Thymus (tissue), 11 donors: Measurements from ENCODE around the gene ZNHIT2. TPM values are rescaled to one million over a fixed set of nuclear protein-coding genes. Genes with fewer than 3 reads are reported as not detected.

Experiments
- DNase-seq, 9 donors: peaks; one replicate each; pipeline ENCODE4 v3.0.0-alpha.2; 2013; ENCODE audit warnings: low spot score in 9 of 9, low read depth in 6 of 9, missing footprints in 1 of 9
- H3K27ac ChIP-seq, 2 donors: one replicate each; pipeline ENCODE4 v1.5.1; 2013; ENCODE audit warnings: control low read depth in 1 of 2, low read depth in 1 of 2, low read length in 1 of 2, mild to moderate bottlenecking in 1 of 2, moderate library complexity in 1 of 2
- H3K27me3 ChIP-seq, 2 donors: one replicate each; pipeline ENCODE4 v1.5.1; 2013; ENCODE audit warnings: low read length in 1 of 2; ENCODE audit not compliant: control insufficient read depth in 2 of 2, insufficient read depth in 1 of 2
- H3K36me3 ChIP-seq, 2 donors: one replicate each; pipeline ENCODE4 v1.5.1; 2013; ENCODE audit warnings: low read length in 1 of 2, mild to moderate bottlenecking in 1 of 2, moderate library complexity in 1 of 2; ENCODE audit not compliant: control insufficient read depth in 2 of 2, insufficient read depth in 2 of 2
- H3K4me1 ChIP-seq, 2 donors: one replicate each; pipeline ENCODE4 v1.5.1; 2013; ENCODE audit warnings: low read length in 2 of 2; ENCODE audit not compliant: control insufficient read depth in 2 of 2, insufficient read depth in 2 of 2
- H3K4me3 ChIP-seq, 2 donors: one replicate each; pipeline ENCODE4 v1.5.1; 2013; ENCODE audit warnings: low read length in 2 of 2, control low read depth in 1 of 2, mild to moderate bottlenecking in 1 of 2
- H3K9me3 ChIP-seq, 2 donors: one replicate each; pipeline ENCODE4 v1.5.1; 2013; ENCODE audit warnings: low read length in 1 of 2, mild to moderate bottlenecking in 1 of 2; ENCODE audit not compliant: control insufficient read depth in 2 of 2, insufficient read depth in 1 of 2
- WGBS: extraction: QIAGEN DNeasy Blood & Tissue Kit; methylation state at CpG from one replicate; pipeline ENCODE4 v1.1.7; 2013; 5-methylcytosine and 5-hydroxymethylcytosine counted together
- polyA plus RNA-seq: library from polyadenylated mRNA; stranded (reverse); fragments of 200-250 nt; gene quantifications from one replicate; pipeline ENCODE4 v1.2.3, GENCODE V29; 2013
- total RNA-seq: library from RNA; stranded (reverse); fragments of 120-200 nt; gene quantifications from one replicate; pipeline ENCODE4 v1.2.4, GENCODE V29; 2013
- donor health status: healthy.

ZNHIT2 gene
- total and polyA plus RNA-seq, 2 donors = 10.1 to 16.5 TPM

- no peak overlapping the region for H3K4me3 ChIP-seq
- H3K4me1 ChIP-seq = peaks cover 10 to 31% of the 10 kb centered on the region in 2 donors
- no peaks in the 10 kb centered on the region for H3K27me3 ChIP-seq
- no peaks in the 10 kb centered on the region for H3K9me3 ChIP-seq
- H3K36me3 ChIP-seq = peaks cover 58 to 60% of the 10 kb centered on the region in 2 donors
- no peak overlapping the region for H3K27ac ChIP-seq
- no peak for DNase-seq
- WGBS = 90% methylated on average over 6 of the region's 6 CpGs
Observed at GRCh38 chr11:65131895-65132237, 14.4 kb upstream of the ZNHIT2 start.

GRCh38 chr11:65131417-65131776, 13.9 kb upstream of the ZNHIT2 start:
- peaks cover 62 to 64% of the 10 kb centered on the region in 2 donors for H3K36me3 ChIP-seq
- 96% methylated on average over 3 of the region's 3 CpGs for WGBS
- no peaks in the 10 kb centered on the region for H3K9me3 ChIP-seq
- peaks cover 10 to 28% of the 10 kb centered on the region in 2 donors for H3K4me1 ChIP-seq
- no peaks in the 10 kb centered on the region for H3K27me3 ChIP-seq
- no peak overlapping the region for H3K27ac ChIP-seq
- H3K4me3 ChIP-seq = no peak overlapping the region
- no peak for DNase-seq

GRCh38 chr11:65130631-65131416, 13.3 kb upstream of the ZNHIT2 start:
- WGBS = 97% methylated on average over 19 of the region's 19 CpGs
- H3K4me3 ChIP-seq = no peak overlapping the region
- H3K4me1 ChIP-seq = peaks cover 10 to 24% of the 10 kb centered on the region in 2 donors
- H3K27me3 ChIP-seq = no peaks in the 10 kb centered on the region
- H3K36me3 ChIP-seq = peaks cover 66 to 70% of the 10 kb centered on the region in 2 donors
- H3K27ac ChIP-seq = no peak overlapping the region
- no peak for DNase-seq
- H3K9me3 ChIP-seq = no peaks in the 10 kb centered on the region

- Histone ChIP-seq H3K27me3 (no peaks in the 10 kb centered on the region), H3K4me1 (peaks cover 6 to 17% of the 10 kb centered on the region in 2 donors), H3K4me3 (no peak overlapping the region), H3K9me3 (no peaks in the 10 kb centered on the region), H3K36me3 (peaks cover 76 to 80% of the 10 kb centered on the region in 2 donors), H3K27ac (no peak overlapping the region)
- DNase-seq = no peak
- 97% methylated on average over 13 of the region's 13 CpGs for WGBS
Observed at GRCh38 chr11:65129649-65130441, 12.3 kb upstream of the ZNHIT2 start.

GRCh38 chr11:65128182-65129145, 11.0 kb upstream of the ZNHIT2 start:
- Histone ChIP-seq H3K9me3 (no peaks in the 10 kb centered on the region), H3K27me3 (no peaks in the 10 kb centered on the region), H3K36me3 (peaks cover 82 to 88% of the 10 kb centered on the region in 2 donors), H3K27ac (no peak overlapping the region), H3K4me1 (peaks cover 3 to 14% of the 10 kb centered on the region in 2 donors), H3K4me3 (no peak overlapping the region)
- no peak for DNase-seq
- WGBS = 97% methylated on average over 15 of the region's 15 CpGs

GRCh38 chr11:65127473-65128181, 10.1 kb upstream of the ZNHIT2 start:
- Histone ChIP-seq H3K27ac (no peak overlapping the region), H3K36me3 (peaks cover 82 to 85% of the 10 kb centered on the region in 2 donors), H3K4me3 (no peak overlapping the region), H3K4me1 (peaks cover 5 to 12% of the 10 kb centered on the region in 2 donors), H3K27me3 (no peaks in the 10 kb centered on the region), H3K9me3 (no peaks in the 10 kb centered on the region)
- DNase-seq = no peak
- 97% methylated on average over 12 of the region's 12 CpGs for WGBS

DNA sequence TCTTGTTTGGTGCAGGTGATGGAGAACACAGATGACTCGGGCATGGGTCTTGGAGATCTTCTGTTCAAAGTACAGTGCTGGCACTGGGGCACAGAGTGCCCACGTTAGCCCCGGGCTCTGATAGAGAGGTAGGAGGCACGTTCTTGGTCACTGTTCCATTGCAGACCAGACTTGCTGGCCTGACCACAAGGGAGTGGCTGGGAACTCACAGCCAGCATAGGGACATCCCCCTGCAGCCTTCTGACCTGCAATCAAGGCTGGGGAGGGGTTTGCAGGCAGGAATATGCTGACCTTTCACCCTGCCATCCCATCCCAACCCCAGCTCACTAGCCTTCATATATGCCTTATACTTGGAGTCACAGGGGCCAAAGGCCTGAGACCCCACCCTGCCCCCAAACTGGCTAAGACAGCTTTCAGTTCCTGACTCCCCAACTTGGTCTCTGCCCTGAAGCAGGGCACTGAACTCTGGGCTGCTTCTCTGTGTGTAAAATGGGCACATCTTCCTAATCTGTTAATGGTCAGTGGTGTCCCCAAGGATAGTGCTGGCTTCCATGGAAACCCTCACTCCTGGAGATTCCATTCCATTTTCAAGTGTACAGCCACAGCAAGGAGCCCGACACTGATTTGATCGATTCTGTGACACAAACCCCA, 9.2 kb upstream of the ZNHIT2 start:
- H3K9me3 ChIP-seq = no peaks in the 10 kb centered on the region
- H3K4me1 ChIP-seq = peaks cover 5 to 10% of the 10 kb centered on the region in 2 donors
- H3K27ac ChIP-seq = no peak overlapping the region
- DNase-seq = no peak
- no peak overlapping the region for H3K4me3 ChIP-seq
- H3K36me3 ChIP-seq = peaks cover 73 to 76% of the 10 kb centered on the region in 2 donors
- no peaks in the 10 kb centered on the region for H3K27me3 ChIP-seq
- WGBS = 97% methylated on average over 6 of the region's 6 CpGs
